GM04504 (cell line): ENCODE measurements around the gene TMPRSS13.
"Not testable (repeated sequence)": the region's sequence is repeated elsewhere in the genome, so short reads cannot be mapped to it uniquely, and the experiment has no call there.

ENCODE experiments used
- DNase-seq: peaks from one replicate; pipeline ENCODE4 v3.0.0-alpha.2; 2012; ENCODE audit warnings: low read depth

TMPRSS13 gene

GRCh38 chr11:117930668-117931330 is 1.6 kb upstream of the TMPRSS13 start:
- DNase-seq = no peak

- no peak for DNase-seq
Observed at GRCh38 chr11:117929916-117930570, 841 bp upstream of the TMPRSS13 start.

DNA sequence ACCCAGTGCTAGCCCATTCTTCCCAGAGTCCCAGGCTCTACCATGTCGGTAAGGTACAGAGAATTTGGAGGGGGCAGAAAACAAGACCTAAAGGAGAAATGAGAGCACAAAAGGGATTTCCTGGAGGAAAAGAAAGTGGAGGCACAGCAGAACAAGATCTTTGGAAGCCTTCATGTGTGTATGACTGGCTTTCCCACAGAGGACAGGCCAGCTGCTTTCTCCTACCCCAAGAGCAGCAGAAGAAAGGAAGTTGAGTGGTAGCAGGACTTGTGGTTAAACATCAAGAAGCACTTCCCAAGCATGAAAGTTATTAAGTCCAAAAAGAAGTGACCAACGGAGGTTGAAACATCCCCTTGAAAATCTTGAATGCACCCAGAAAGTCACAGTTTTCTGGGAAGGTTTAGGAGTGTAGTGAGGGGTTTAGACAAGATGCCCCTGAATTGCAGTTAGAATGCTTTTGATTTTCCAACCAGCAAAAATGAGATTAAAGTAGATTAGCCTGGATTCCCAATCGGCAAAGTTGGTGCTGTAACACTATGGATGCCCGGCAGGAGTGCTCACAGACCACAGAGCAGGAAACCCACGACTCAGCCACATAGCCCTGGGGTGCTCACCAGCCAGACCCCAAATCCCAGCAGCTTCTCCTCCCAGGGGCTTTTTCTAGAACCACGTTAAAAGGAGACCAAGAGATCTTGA is 608 bp downstream of the TMPRSS13 start:
- DNase-seq = no peak

DNA sequence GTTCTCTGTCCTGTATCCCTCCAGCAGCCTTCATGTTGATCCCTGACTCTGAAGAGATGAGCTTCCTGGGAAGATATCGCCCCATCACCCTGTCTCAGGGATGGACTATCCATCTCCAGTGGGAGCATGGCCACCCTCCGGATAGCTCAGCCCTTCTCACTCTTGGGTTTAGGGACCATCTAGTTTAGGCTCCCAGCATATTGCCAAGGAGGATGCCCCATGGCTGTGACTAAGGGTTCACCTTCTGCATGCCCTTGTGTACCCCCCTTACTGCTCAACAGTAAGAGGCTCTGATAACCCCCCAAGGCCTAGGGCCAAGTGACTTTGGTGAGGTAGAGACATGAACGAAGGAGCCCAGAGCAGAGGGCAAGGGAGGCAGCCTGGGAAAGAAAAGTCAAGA is 1.3 kb downstream of the TMPRSS13 start:
- DNase-seq = no peak

DNA sequence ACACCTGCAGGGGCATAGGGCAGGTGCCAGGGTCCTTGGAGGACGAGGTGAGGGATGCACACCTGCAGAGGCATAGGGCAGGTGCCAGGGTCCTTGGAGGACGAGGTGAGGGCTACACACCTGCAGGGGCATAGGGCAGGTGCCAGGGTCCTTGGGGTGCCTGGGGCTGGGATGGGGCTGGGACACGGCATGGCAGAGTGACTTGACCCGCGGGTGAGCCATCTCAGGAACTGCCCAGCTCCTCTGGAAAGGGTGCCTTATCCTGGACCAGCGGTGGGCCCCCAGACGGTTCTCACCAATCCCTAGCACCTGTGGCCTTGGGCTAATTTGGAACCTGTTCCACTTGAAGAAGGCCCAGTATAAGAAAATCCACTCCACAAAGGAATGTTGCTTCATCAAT is 3.0 kb downstream of the TMPRSS13 start:
- DNase-seq = not testable (repeated sequence)

- no peak for DNase-seq
Observed at GRCh38 chr11:117925198-117925925, 3.8 kb downstream of the TMPRSS13 start.

DNA sequence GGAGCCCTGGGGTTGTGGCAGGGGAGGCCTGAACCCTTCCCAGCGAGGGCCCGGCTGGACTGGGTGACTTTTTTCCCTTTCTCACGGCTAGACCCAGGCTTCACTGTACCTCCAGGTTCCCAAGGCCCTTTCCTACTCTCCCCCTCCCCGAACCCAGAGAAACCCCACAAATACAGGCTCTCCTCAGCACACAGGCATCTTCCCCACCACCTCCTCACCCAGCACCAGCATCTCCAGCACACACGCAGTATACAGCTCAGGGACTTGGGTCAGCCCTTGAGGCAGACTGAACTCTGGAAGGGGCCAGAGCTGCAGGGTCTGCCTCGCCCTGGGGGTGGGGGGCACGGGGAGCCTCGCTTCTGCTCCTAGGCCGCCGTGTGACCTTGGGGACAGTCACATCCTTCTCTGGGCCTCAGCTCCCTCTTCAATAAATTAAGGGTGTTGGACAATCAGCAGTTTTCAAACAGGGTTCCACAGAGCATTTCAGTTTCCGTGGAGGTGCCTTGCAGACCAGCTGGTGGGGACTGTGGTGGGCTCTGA is 4.5 kb downstream of the TMPRSS13 start:
- no peak for DNase-seq

GRCh38 chr11:117923773-117924172 is 5.4 kb downstream of the TMPRSS13 start:
- no peak for DNase-seq

DNA sequence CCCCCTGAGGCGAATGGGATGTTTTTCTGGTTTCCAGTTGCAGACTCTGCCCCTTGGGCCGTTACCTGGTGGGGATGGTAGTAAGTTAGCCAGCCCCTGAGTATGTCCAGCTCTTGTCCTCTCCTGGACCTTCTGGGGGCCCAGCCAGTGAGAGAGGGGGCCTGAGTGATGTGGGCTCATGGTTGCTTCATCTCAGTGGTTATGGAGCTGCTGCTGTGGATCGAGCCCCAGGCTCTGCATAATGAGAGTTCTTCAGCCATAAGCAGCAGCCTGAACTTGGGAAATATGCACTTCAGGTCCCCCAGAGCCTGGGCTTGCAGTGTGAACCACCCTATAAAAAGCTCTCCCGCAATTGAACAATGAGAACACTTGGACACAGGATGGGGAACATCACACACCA is 5.9 kb downstream of the TMPRSS13 start:
- no peak for DNase-seq

DNA sequence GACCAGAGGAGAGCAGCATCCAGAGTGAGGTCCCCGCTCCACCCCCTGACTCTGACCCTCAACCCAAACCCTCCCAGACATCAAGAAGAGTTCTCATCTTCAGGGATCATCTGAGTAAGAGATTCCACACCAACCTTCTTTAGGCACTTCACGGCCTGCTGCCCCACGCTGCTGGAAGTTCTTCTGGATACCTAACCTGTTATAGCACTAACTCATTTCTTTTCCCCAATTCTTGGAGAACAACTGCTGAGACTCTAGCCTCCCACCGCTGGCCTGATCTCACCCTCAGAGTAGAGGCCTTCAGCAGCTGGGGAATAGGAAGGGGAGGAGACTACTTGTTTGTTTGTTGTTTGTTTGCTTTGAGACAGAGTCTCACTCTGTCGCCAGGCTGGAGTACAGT is 7.3 kb downstream of the TMPRSS13 start:
- DNase-seq = no peak

- no peak for DNase-seq
Observed at GRCh38 chr11:117921456-117921855, 7.7 kb downstream of the TMPRSS13 start.

DNA sequence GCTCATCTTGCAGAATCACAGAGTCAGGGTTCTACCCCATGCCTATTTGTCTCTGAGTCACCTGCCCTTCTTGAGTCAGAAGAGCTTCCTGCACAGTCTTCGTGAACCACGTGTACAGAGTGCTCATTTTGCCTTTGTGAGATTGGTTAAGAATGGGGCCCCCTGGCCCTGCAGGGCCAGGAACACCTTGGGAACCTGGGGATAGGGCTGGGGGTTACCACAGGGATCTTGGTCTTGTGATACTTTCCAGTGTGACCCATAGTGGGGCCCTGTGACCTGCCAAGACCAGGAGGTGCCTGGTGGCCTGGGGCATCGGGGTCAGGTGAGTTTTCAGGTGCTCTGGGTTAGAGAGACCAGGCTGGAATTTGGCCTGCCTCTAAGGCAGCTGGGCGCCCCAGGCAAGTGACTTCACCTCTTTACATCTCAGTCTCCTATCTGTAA is 9.4 kb downstream of the TMPRSS13 start:
- DNase-seq = no peak

GRCh38 chr11:117919341-117919740 is 9.9 kb downstream of the TMPRSS13 start:
- DNase-seq = no peak

DNA sequence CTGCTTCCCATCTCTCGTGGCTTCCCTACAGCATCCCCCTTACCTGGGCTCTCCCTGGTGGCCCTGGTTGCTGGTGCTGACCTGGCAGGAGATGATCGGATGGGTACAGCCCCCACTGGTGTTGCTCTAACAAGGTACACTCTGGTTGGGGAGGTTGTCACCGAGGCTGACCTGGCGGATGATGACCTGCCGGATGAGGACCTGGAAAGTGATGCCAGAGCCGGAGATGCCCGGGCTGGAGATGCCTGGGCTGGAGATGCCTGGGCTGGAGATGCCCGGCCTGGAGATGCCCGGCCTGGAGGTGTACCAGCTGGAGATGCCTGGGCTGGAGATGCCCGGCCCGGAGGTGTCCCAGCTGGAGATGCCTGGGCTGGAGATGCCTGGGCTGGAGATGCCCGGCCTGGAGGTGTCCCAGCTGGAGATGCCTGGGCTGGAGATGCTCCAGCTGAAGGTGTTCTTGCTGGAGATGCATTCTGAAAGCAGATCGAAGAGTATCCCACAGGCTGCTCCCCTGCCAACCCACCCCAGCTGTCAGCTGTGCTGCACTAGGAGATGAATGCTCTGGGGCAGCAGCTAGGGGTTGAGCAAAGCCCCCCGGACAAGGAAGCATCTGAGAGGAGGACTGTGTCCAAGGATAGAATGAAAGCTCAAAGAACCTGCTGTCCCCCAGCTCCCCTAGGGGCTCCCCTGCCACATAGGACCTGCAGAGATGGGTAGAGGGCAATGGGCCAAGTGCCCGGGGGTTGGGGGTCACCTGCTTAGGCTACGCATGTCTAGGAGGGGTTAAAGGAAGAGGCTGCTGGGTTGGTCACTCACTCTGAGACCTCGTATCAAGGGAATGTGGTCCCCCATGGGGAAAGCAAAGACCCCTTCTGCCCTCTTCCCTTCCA is 10.6 kb downstream of the TMPRSS13 start:
- no peak for DNase-seq

DNA sequence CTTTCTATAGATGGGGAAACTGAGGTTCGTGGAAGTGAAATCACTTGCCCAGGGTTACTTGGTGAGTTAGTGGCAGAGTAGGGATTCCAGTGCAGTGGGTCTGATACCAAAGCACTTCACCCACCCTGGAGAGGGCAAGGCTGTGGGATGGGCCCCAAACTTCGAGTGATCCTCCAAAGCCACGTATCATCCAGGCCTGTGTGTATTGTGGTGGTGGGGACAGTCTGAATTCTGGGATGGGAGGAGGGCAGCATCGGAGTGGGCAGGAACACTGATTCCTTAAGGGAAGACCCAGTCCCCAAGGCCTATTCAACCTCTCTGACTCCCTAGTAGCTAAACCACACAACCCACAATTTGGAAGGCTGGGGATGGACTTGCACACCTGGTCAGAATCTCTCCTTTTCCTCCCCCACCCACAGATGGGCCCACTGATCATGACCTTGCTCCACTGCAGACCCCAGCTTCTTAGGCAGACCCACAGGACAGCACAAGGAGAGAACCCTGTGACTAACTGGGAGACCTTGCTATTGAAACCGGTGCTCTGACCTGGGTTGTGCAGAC is 11.5 kb downstream of the TMPRSS13 start:
- no peak for DNase-seq

DNA sequence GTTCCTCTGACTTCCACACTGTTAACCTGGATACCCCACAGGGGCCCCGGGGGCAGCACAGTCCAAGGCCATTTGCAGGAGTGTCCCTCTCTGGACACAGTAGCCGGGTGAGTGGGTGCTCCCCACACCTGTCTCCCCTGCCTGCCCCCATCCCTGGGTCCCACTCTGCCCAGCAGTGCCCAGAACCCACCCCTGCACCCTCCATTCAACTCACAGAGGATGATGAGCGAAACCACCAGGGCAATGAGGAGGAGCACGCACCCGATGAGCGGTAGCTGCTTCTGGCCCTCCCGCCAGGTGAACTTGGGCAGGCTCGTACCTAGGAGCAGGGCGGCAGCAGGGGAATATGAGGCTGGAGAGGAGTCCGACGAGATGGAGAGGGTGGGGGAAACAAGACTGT is 12.2 kb downstream of the TMPRSS13 start:
- no peak for DNase-seq

GRCh38 chr11:117915672-117916235 is 13.4 kb downstream of the TMPRSS13 start:
- no peak for DNase-seq

DNA sequence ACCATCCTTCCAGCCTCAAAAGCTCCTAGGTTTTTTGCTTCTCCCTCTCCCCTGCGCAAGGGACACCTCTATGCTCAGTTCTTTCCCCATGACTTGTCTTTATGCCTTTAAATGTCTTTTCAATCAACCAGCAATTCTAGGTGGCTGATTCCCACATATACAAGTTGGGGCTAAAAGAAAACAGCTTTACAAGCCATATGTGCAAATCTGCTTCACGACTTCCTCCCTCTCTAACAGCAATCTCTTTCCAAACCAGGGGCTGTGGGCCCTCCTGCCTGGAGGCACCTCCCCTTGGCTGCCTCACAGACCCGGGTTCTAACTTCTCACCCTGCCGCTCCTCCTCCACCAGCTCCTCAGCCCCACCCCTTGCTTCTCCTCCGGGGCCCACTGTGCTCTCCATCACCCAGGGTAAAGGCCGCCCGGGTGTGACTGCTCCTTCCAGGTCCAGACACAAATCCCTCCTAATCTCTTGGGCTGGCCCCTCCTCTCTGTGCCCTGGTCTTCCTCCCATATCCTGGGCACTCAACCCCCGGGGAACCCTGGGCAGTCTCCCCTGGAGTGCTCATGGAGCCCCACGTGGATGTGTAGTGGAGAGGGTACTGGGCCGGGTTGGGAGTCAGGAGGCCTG is 14.1 kb downstream of the TMPRSS13 start:
- no peak for DNase-seq

GRCh38 chr11:117914398-117914761 is 14.8 kb downstream of the TMPRSS13 start:
- no peak for DNase-seq

GRCh38 chr11:117913736-117914397 is 15.3 kb downstream of the TMPRSS13 start:
- no peak for DNase-seq
